HepG2 (cell line): ENCODE measurements around the gene SOBP. TPM values are rescaled to one million over a fixed set of nuclear protein-coding genes. Genes with fewer than 3 reads are reported as not detected.

Experiments used
- ATAD3A ChIP-seq: sonication (generic); formaldehyde crosslinking; IDR thresholded peaks from 2 replicates; pipeline ENCODE4 v1.4.0; 2020; ENCODE audit warnings: missing genetic modification reagents
- ELF3 ChIP-seq: IDR thresholded peaks from 2 replicates; pipeline ENCODE4 v1.6.1; 2016; ENCODE audit warnings: missing genetic modification reagents, missing compliant biosample characterization
- FIP1L1 ChIP-seq: fragments of 200-400 bp; formaldehyde crosslinking; IDR thresholded peaks from 2 replicates; pipeline ENCODE4 v1.6.1; 2018; ENCODE audit warnings: low read depth, mild to moderate bottlenecking, low read length, moderate library complexity, borderline replicate concordance; ENCODE audit not compliant: insufficient read depth
- GPN1 ChIP-seq: sonication (generic); formaldehyde crosslinking; IDR thresholded peaks from 2 replicates; pipeline ENCODE4 v1.5.1; 2020; ENCODE audit warnings: missing genetic modification reagents, borderline replicate concordance
- HIC2 ChIP-seq: sonication (generic); formaldehyde crosslinking; IDR thresholded peaks from 2 replicates; pipeline ENCODE4 v1.9.0; 2022; ENCODE audit warnings: low read depth, missing genetic modification reagents
- HMG20B ChIP-seq: conservative IDR thresholded peaks from 2 replicates; pipeline ENCODE4 v1.6.1; 2016; ENCODE audit warnings: missing genetic modification reagents, missing compliant biosample characterization
- HOMEZ ChIP-seq: IDR thresholded peaks from 2 replicates; pipeline ENCODE4 v1.6.1; 2016; ENCODE audit warnings: low read depth
- KAT8 ChIP-seq: IDR thresholded peaks from 2 replicates; pipeline ENCODE4 v1.6.1; 2016; ENCODE audit warnings: missing genetic modification reagents, missing compliant biosample characterization
- NFE2 ChIP-seq: sonication (generic); formaldehyde crosslinking; IDR thresholded peaks from 2 replicates; pipeline ENCODE4 v1.4.0; 2020; ENCODE audit warnings: missing genetic modification reagents
- NFKB2 ChIP-seq: sonication (generic); formaldehyde crosslinking; IDR thresholded peaks from 2 replicates; pipeline ENCODE4 v1.4.0; 2020; ENCODE audit warnings: missing genetic modification reagents, borderline replicate concordance
- PCBP2 ChIP-seq: fragments of 200-400 bp; formaldehyde crosslinking; optimal IDR thresholded peaks from 2 replicates; pipeline ENCODE3; 2018; ENCODE audit warnings: low read length, low read depth; ENCODE audit not compliant: poor library complexity, severe bottlenecking
- SSRP1 ChIP-seq: IDR thresholded peaks from 2 replicates; pipeline ENCODE4 v1.6.1; 2016; ENCODE audit warnings: control low read depth
- XRCC5 ChIP-seq: fragments of 200-400 bp; formaldehyde crosslinking; optimal IDR thresholded peaks from 2 replicates; pipeline ENCODE3; 2017; ENCODE audit warnings: mild to moderate bottlenecking, low read length
- YEATS4 ChIP-seq: sonication (generic); formaldehyde crosslinking; IDR thresholded peaks from 2 replicates; pipeline ENCODE4 v1.4.0; 2020; ENCODE audit warnings: missing genetic modification reagents, borderline replicate concordance
- ZFP36L2 ChIP-seq: sonication (generic); formaldehyde crosslinking; IDR thresholded peaks from 2 replicates; pipeline ENCODE4 v1.4.0; 2020; ENCODE audit warnings: missing genetic modification reagents
- ZNF280B ChIP-seq: sonication (generic); formaldehyde crosslinking; IDR thresholded peaks from 2 replicates; pipeline ENCODE4 v1.5.0; 2020; ENCODE audit warnings: missing genetic modification reagents, mild to moderate bottlenecking, borderline replicate concordance
- ZNF441 ChIP-seq: sonication (generic); formaldehyde crosslinking; IDR thresholded peaks from 2 replicates; pipeline ENCODE4 v1.7.0; 2021; ENCODE audit warnings: missing genetic modification reagents, borderline replicate concordance
- ZNF512B ChIP-seq: sonication (generic); formaldehyde crosslinking; IDR thresholded peaks from 2 replicates; pipeline ENCODE4 v1.5.1; 2020; ENCODE audit warnings: missing genetic modification reagents, mild to moderate bottlenecking, borderline replicate concordance
- ZNF605 ChIP-seq: sonication (generic); formaldehyde crosslinking; IDR thresholded peaks from 2 replicates; pipeline ENCODE4 v1.8.0; 2022; ENCODE audit warnings: mild to moderate bottlenecking, missing genetic modification reagents
- ZNF773 ChIP-seq: sonication (generic); formaldehyde crosslinking; IDR thresholded peaks from 2 replicates; pipeline ENCODE4 v1.4.0; 2020; ENCODE audit warnings: missing genetic modification reagents, borderline replicate concordance
- polyA plus RNA-seq, 8 experiments: library from polyadenylated mRNA; depleted of rRNA in 3 of 8; stranded (reverse) in 7 of 8; unstranded in 1 of 8; fragments of >200 nt; fragmentation: Illumina TruSeq in 4 of 8; extraction: Trizol in 4 of 8; gene quantifications; 2 replicates each; pipeline versions ENCODE4 v1.2.1 to v1.2.3, GENCODE V29; 2011 to 2016; ENCODE audit warnings: low read depth in 4 of 8, missing spikeins in 1 of 8, mixed read lengths in 1 of 8; ENCODE audit not compliant: insufficient read depth in 1 of 8
- total RNA-seq, 5 experiments: library from RNA; depleted of rRNA; stranded (reverse); fragments of >200 nt; fragmentation: Illumina TruSeq; extraction: Trizol; gene quantifications; 2 replicates each; pipeline ENCODE4 v1.2.3, GENCODE V29; 2016; ENCODE audit warnings: low read depth in 1 of 5

Gene SOBP
- total and polyA plus RNA-seq, 2 of the 13 experiments (the other 11 are each of a cell fraction or from before 2014, with no cell fraction given): 1.5 to 6.9 TPM

- TF ChIP-seq HIC2 (CRISPR knock-in tag): peak; percentile 36; the same call in 1 of the 2 replicates
- no peak for TF ChIP-seq GPN1
- TF ChIP-seq ZNF280B (CRISPR knock-in tag): peak; percentile 43; the same call in 1 of the 2 replicates
- TF ChIP-seq ZNF441: no peak
- TF ChIP-seq HOMEZ (CRISPR knock-in tag): no peak
- no peak for TF ChIP-seq ZNF605 (CRISPR knock-in tag)
- TF ChIP-seq FIP1L1: no peak
- TF ChIP-seq SSRP1 (CRISPR knock-in tag): no peak
- no peak for TF ChIP-seq PCBP2
- no peak for TF ChIP-seq NFE2
- no peak for TF ChIP-seq ELF3 (CRISPR knock-in tag)
- no peak for TF ChIP-seq ZNF512B (CRISPR knock-in tag)
- no peak for TF ChIP-seq ATAD3A (CRISPR knock-in tag)
- TF ChIP-seq ZNF773: no peak
- no peak for TF ChIP-seq XRCC5
- TF ChIP-seq YEATS4: peak; percentile 36; the same call in 1 of the 2 replicates
- TF ChIP-seq KAT8 (CRISPR knock-in tag): no peak
- TF ChIP-seq ZFP36L2: no peak
- TF ChIP-seq HMG20B (CRISPR knock-in tag): no peak
- TF ChIP-seq NFKB2 (CRISPR knock-in tag): 0 out of 2 replicates have a peak, but pooled peaks have one; percentile 10
Measured at GRCh38 chr6:107458672-107459282, 31.1 kb upstream of the SOBP start (continued).
